Astrocyte (in vitro differentiated cells and primary cell): ENCODE measurements around the gene ZNF407. TPM values are rescaled to one million over a fixed set of nuclear protein-coding genes. Genes with fewer than 3 reads are reported as not detected.

Source experiments
- DNase-seq: peaks from one replicate; pipeline ENCODE4 v3.0.0-alpha.2; 2010; ENCODE audit warnings: low read depth
- FAIRE-seq: peaks from 2 replicates; lab custom pipeline; 2011; peaks lifted over from hg19 to GRCh38; lab: Jason Lieb, UNC
- H2AFZ ChIP-seq: 2 replicates; pipeline ENCODE4 v1.6.0; 2012; ENCODE audit warnings: low read depth, low read length, inconsistent platforms
- H3K27ac ChIP-seq: 2 replicates; pipeline ENCODE4 v1.5.1; 2011; ENCODE audit warnings: low read depth, low read length, inconsistent platforms
- H3K27me3 ChIP-seq: 2 replicates; pipeline ENCODE4 v1.6.0; 2011; ENCODE audit warnings: low read length, inconsistent platforms; ENCODE audit not compliant: insufficient read depth
- H3K36me3 ChIP-seq: 2 replicates; pipeline ENCODE4 v1.5.1; 2011; ENCODE audit warnings: low read length, inconsistent platforms; ENCODE audit not compliant: insufficient read depth
- H3K4me1 ChIP-seq: 2 replicates; pipeline ENCODE4 v1.5.1; 2011; ENCODE audit warnings: low read length, inconsistent platforms; ENCODE audit not compliant: insufficient read depth
- H3K4me2 ChIP-seq: 2 replicates; pipeline ENCODE4 v1.6.0; 2012; ENCODE audit warnings: low read length, inconsistent platforms
- H3K4me3 ChIP-seq: 2 replicates; pipeline ENCODE4 v1.5.1; 2011; ENCODE audit warnings: low read depth, mild to moderate bottlenecking, low read length, inconsistent platforms; ENCODE audit not compliant: insufficient read depth
- H3K79me2 ChIP-seq: 2 replicates; pipeline ENCODE4 v1.6.0; 2012; ENCODE audit warnings: mild to moderate bottlenecking, low read length, inconsistent platforms; ENCODE audit not compliant: insufficient read depth
- H3K9ac ChIP-seq: 2 replicates; pipeline ENCODE4 v1.6.0; 2012; ENCODE audit warnings: mild to moderate bottlenecking, low read length, inconsistent platforms
- H3K9me3 ChIP-seq: 2 replicates; pipeline ENCODE4 v1.5.1; 2012; ENCODE audit warnings: low read depth, mild to moderate bottlenecking, low read length, inconsistent platforms; ENCODE audit not compliant: insufficient read depth
- H4K20me1 ChIP-seq: 2 replicates; pipeline ENCODE4 v1.6.0; 2012; ENCODE audit warnings: low read length, inconsistent platforms; ENCODE audit not compliant: insufficient read depth
- H3K27ac Mint-ChIP-seq: one replicate; pipeline ENCODE4 v1.8.0; 2021; ENCODE audit warnings: mild to moderate bottlenecking, mixed read lengths; ENCODE audit not compliant: unreplicated experiment
- H3K27me3 Mint-ChIP-seq: one replicate; pipeline ENCODE4 v1.8.0; 2021; ENCODE audit warnings: low read depth, mixed read lengths; ENCODE audit not compliant: unreplicated experiment
- H3K36me3 Mint-ChIP-seq: one replicate; pipeline ENCODE4 v1.8.0; 2021; ENCODE audit warnings: low read depth, mixed read lengths; ENCODE audit not compliant: unreplicated experiment
- H3K4me1 Mint-ChIP-seq: one replicate; pipeline ENCODE4 v1.8.0; 2021; ENCODE audit warnings: low read depth, mixed read lengths; ENCODE audit not compliant: unreplicated experiment
- H3K4me3 Mint-ChIP-seq: one replicate; pipeline ENCODE4 v1.8.0; 2021; ENCODE audit warnings: mild to moderate bottlenecking, moderate library complexity, mixed read lengths; ENCODE audit not compliant: unreplicated experiment
- H3K9me3 Mint-ChIP-seq: one replicate; pipeline ENCODE4 v1.8.0; 2021; ENCODE audit warnings: mild to moderate bottlenecking, mixed read lengths; ENCODE audit not compliant: unreplicated experiment
- CTCF ChIP-seq: IDR thresholded peaks from 2 replicates; pipeline ENCODE4 v1.5.1; 2011; ENCODE audit warnings: low read depth, mild to moderate bottlenecking, inconsistent platforms, low read length, moderate library complexity; ENCODE audit not compliant: insufficient read depth
- EZH2 ChIP-seq: IDR thresholded peaks from 2 replicates; pipeline ENCODE4 v1.6.1; 2012; ENCODE audit warnings: mild to moderate bottlenecking, low read length, inconsistent platforms; ENCODE audit not compliant: insufficient read depth
- total RNA-seq: library from RNA; stranded (reverse); gene quantifications from 2 replicates; pipeline ENCODE4 v1.2.1, GENCODE V29; 2021

The ZNF407 gene
- total RNA-seq, 1 donor from 2014 or later, result 13.8 TPM

- Mint-ChIP-seq H3K4me3 (no peak overlapping the region), H3K27ac (no peak overlapping the region), H3K9me3 (no peaks in the 10 kb centered on the region), H3K36me3 (peaks cover 2% of the 10 kb centered on the region), H3K4me1 (no peaks in the 10 kb centered on the region), H3K27me3 (no peaks in the 10 kb centered on the region)
- H3K9me3 ChIP-seq, result no peaks in the 10 kb centered on the region
- H3K36me3 ChIP-seq, result no peaks in the 10 kb centered on the region
- no peaks in the 10 kb centered on the region for H3K79me2 ChIP-seq
- H3K9ac ChIP-seq, result no peak overlapping the region
- H2AFZ ChIP-seq, result no peak overlapping the region
- no peak overlapping the region for H3K27ac ChIP-seq
- no peaks in the 10 kb centered on the region for H3K4me1 ChIP-seq
- no peaks in the 10 kb centered on the region for H4K20me1 ChIP-seq
- no peak for DNase-seq
- TF ChIP-seq CTCF, result no peak
- no peak for TF ChIP-seq EZH2
- no peaks in the 10 kb centered on the region for H3K27me3 ChIP-seq
- H3K4me3 ChIP-seq, result no peak overlapping the region
- FAIRE-seq, result no peak
- no peak overlapping the region for H3K4me2 ChIP-seq
These were observed 451.2 kb downstream of the ZNF407 start for GRCh38 chr18:75048776-75049454.

- H3K4me1 ChIP-seq, result no peaks in the 10 kb centered on the region
- no peak for FAIRE-seq
- Mint-ChIP-seq H3K27me3 (no peaks in the 10 kb centered on the region), H3K9me3 (no peaks in the 10 kb centered on the region), H3K4me3 (no peak overlapping the region), H3K4me1 (no peaks in the 10 kb centered on the region), H3K27ac (no peak overlapping the region), H3K36me3 (peaks cover 2% of the 10 kb centered on the region)
- no peak overlapping the region for H3K27ac ChIP-seq
- no peak overlapping the region for H2AFZ ChIP-seq
- H3K79me2 ChIP-seq, result no peaks in the 10 kb centered on the region
- H4K20me1 ChIP-seq, result no peaks in the 10 kb centered on the region
- no peak overlapping the region for H3K4me3 ChIP-seq
- H3K9ac ChIP-seq, result no peak overlapping the region
- no peaks in the 10 kb centered on the region for H3K9me3 ChIP-seq
- H3K36me3 ChIP-seq, result no peaks in the 10 kb centered on the region
- H3K27me3 ChIP-seq, result no peaks in the 10 kb centered on the region
- no peak overlapping the region for H3K4me2 ChIP-seq
- no peak for TF ChIP-seq EZH2
- no peak for TF ChIP-seq CTCF
- no peak for DNase-seq
These were observed 451.8 kb downstream of the ZNF407 start for GRCh38 chr18:75049455-75049789.

GRCh38 chr18:75051757-75052156, 454.1 kb downstream of the ZNF407 start:
- Mint-ChIP-seq H3K27me3 (no peaks in the 10 kb centered on the region), H3K27ac (no peak overlapping the region), H3K9me3 (no peaks in the 10 kb centered on the region), H3K4me3 (no peak overlapping the region), H3K36me3 (peaks cover 4% of the 10 kb centered on the region), H3K4me1 (no peaks in the 10 kb centered on the region)
- TF ChIP-seq EZH2 (no peak), CTCF (no peak)
- DNase-seq (no peak), FAIRE-seq (no peak)
- H3K27ac ChIP-seq, result no peak overlapping the region
- H3K27me3 ChIP-seq, result no peaks in the 10 kb centered on the region
- H3K4me1 ChIP-seq, result no peaks in the 10 kb centered on the region
- H2AFZ ChIP-seq, result no peak overlapping the region
- H3K79me2 ChIP-seq, result no peaks in the 10 kb centered on the region
- H3K4me2 ChIP-seq, result no peak overlapping the region
- H3K9ac ChIP-seq, result no peak overlapping the region
- no peaks in the 10 kb centered on the region for H4K20me1 ChIP-seq
- H3K9me3 ChIP-seq, result no peaks in the 10 kb centered on the region
- H3K36me3 ChIP-seq, result no peaks in the 10 kb centered on the region
- H3K4me3 ChIP-seq, result no peak overlapping the region
